ENCODE data around the gene DPF3.

DPF3 gene

DNA sequence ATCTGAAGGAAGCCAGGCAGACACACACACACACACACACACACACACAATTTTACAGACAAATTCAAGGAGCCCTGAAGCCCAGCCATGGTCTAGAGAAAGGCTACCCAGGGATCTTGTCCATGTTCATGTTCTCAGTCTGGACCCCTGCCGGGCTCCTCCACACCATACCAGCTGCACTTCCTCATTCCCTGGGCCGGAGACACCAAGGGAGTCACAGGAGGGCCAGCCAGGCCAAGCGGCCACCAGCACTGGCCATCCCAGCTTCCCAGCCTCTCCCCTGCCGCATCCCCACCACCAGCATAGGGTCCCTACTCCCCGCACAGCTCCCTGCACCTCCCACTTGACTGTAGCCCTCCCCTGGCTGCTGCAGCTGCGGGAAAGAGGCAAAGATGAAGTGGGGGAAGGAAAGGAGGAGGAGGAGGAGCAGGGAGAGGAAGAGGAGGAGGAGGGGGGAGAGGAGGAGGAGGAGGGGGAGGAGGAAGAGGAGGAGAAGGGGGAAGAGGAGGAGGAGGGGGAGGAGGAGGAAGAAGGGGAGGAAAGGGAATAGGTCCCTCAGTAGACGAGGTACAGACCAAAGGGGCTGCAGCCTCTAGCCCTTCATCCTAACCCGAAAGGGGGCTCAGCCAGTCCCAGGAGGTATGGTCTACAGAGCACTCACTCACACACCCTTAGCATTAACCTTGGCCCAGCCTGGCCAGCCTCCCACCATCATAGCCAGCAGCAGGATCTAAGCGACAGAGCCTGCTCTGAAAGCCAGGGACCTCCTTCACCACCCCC, 293.2 kb downstream of the DPF3 start:
- no peak for DNase-seq (ENCODE audit: low read depth in 2 of 2)

DNA sequence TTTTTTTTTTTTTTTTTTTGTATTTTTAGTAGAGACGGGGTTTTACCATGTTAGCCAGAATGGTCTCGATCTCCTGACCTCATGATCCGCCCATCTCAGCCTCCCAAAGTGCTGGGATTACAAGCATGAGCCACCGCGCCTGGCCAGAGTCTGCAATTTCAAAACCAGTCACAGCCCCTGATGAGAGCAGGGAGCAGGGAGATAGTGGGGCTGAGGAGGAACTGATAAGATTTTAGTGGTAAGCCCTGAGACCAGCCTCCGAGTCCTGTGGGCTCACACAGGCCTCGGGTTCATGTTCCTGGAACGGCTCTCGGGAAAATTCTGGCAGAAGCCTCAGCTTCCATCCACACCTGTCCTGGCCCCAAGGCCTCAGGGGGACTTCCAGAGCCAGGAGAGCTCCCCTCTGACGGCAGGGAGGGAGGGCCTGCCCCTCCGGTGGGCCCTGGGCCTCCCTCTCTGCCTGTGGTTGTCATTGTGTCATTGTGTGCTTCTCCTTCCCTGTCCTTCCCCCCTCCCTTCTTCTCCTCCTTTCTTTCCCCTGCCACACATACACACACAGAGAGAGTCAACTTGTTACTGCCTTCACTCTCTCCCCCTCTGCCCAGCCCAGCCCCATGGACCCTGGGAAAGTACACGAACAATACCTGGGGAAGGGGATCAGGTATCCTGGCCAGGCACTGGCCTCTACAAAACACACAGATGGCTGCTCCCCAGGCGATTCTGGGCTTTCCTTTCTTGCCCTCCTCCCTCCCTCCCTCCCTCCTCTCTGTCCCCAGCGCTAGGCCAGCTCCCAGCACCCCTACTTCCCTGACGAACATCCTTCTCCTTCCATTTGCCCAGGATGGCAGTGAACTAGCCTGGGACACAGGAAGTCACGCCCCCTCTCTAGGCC, 294.1 kb downstream of the DPF3 start:
- DNase-seq (ENCODE audit: low read depth in 2 of 2): no peak

DNA sequence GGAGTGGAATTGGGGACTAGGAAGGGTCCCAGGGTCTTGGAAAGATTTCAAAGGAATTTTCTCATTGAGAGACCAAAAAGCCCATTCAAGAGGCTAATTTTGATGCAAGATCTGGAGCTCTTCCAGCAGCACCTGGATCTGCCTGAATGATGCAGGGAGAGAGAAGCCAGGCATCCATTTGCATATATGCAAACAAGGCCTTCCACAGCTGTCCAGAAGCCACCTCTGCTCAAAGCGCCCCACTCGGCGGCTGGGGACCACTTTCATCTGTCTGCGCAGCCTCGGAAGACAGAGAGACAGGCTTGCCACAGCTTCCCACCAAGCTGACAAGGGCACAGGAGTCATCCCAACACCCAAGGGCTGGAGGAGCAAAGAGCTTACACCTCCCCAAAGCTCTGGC, 295.6 kb downstream of the DPF3 start:
- no peak for DNase-seq (ENCODE audit: low read depth in 2 of 2)

DNA sequence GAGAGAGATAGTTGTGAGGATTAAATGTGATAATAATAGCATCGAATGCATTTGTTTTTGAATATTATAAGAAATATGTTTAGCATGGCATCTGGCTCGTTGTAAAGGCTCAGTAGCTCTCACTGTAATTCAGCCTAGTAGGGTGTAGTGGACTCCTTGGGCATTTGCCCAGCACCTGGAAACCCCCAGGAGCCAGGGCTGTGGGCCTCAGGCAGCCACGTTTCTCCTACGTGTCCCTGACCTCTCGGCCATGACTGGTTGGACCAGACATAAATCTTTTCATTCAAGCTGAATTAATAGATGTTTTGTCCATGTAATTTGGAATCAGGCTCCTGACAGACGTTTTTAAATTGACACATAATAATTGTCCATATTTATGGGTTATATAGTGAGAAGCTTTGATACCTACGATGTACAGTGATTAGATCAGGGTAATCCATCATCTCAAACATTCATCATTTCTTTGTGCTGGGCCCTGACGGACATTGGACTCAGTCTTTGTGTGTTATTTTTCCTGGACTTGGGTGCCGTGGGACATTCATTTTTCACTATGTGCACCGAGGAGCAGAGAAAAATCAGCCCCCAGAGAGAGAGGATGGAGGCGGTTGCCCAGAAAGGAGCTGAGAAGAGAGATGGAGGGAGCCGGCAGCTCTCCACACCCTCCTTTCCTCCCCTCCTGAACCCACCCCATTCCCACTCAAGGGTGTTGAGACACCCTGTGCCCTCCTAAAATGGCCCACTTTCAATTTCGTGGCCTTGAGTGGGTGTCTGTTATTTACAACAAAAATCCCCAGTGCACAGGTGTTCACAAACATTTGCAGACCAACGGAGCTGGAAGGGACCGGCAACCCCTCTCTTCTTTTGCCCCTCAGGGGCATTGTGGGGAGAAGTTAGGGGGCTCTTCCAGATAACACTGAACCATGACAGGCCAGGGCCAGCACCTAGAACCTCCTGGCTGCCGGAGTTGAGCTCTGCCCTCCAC, 296.4 kb downstream of the DPF3 start:
- no peak for DNase-seq (ENCODE audit: low read depth in 2 of 2)

DNA sequence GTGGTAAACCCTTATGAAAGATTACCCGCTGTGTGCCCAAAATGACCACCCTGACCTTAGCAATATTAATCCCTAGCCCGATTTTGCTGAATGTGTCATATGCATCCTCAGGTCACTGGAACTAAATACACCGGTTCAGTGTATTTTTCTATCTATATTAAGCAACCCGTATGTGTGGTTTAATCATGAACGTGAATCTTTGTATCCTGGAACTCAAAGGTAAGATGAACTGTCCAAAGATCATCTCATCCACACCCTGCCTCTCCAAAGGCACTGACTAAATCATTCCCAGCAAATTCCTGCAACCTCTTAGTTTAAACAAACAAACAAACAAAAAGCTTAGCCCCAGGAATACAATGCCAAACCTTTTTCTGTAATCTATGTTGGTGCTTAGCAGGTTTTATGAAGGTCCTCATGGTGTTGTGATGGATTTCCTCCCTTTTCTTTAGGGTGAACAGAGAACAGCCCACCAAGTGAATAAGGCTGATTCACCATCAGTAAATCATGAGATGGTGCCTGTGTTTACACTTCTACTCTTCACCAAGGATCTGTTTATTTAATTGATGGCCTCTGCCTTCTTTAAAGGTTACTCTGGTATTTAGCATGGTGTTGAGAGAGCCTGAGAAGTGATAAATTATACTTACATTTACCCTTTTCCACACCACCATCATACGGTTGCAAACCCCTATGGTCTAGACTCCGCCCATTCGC, 298.6 kb downstream of the DPF3 start:
- no peak for DNase-seq (ENCODE audit: low read depth in 2 of 2)

DNA sequence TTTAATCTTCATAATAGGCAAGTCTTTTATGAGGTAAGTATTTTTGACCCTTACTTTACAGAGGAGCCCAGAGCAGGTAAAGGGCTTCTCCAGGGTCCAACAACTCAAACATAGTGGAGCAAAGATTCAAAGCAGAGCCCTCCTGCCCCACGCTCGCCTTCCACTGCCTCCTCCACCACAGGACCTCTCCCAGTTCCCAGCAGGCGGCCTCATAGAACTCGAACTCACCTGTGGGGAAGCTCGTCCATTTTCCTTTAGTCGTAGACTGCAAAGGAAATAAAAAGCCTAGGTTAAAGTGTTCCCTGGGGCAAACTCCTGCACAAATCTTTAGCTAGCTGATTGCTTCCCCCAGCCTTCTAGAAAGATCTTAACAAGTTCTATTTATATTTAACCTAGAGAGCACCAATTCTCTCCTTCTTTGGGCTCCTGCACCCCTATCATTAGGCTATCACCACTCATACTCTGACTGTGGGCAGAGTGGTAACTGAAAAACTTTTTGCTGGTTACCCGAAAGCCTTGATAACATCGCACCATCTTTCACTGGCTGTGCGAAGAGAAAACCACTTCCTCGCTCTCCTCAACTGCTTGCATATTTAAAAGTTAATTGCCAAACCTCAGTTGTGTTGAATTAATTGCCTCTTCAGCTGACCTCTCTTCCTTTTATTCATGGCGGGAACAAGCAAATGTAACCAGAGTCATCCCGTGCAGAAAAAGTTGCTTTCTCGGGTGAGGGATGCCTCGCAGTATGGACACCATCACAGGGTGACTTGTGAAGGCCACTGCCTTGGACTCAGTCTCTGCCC, 299.6 kb downstream of the DPF3 start:
- no peak for DNase-seq (ENCODE audit: low read depth in 2 of 2)

DNA sequence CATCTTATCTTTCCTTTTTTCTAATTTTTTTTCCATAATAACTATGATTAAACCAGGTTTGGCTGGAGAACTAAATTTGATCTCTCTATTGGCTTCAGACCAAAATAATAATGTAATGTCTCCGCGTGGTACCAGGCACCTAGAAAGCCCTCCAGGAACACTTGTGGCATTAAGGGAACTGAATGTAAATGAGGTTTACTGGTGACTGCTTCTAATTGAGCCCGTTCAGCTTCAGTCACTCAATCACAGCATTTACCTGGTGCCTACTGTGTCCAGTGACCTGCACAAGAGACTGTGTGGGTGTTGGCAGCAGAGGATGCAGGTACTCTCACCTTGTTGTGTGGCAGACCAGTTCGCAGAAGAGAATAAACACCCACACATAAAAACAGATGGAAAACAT, 302.5 kb downstream of the DPF3 start:
- no peak for DNase-seq (ENCODE audit: low read depth in 2 of 2)

DNA sequence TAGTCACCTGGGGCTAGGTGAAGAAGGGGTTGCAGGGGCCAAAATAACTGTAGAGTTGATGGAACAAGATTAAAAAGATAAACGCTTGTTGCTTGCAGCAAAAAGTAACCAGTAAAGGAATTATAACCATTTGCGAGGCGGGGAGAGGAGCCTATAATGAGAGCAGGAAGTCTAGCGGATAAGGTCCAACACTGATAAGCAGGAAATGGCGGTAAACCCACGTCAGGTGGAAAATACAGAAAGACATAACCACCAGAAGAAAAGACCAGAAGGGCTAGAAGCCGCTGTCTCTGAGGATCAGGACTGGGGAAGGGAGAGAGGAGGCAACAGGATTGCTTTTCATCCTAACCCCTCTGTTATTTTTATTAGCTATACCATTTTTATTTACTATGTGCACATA, 303.3 kb downstream of the DPF3 start:
- no peak for DNase-seq (ENCODE audit: low read depth in 2 of 2)

DNA sequence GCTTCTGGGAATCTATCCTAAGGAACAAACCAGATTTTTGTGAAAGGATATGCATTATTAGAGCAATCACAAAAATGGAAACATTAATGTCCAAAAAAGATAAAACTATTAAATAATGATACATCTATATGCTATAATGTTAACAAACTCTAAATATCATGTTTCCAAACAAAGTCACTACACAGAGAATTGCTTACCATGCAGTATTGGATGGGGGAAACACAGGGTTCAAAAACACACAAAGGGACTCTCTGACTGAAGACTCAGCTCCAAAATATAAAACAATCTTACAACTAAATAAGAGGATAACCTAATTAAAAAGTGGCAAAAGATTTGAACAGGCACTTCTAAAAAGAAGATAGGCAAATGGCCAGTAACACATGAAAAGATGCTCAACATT, 304.2 kb downstream of the DPF3 start:
- DNase-seq (ENCODE audit: low read depth in 2 of 2): no peak

DNA sequence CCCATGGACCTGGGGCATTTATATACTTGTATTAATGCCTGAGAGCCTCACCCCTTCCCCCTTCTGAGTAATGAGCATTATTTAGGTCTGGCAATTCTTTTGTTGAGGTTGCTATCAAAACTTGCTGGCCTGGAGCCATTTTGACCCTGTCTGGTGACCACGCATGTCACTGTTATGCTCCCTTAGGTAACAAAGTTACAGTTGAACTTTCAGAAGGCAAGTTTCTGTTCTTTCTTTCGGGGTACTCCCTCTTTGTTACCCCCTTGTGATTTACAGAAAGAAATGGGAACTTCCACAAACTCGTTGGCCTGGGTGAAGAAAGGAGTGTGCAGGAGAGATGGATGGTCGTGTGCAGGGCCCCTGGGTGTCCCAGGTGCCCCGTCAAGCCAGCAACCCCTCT, 305.4 kb downstream of the DPF3 start:
- DNase-seq (ENCODE audit: low read depth in 2 of 2): no peak

DNA sequence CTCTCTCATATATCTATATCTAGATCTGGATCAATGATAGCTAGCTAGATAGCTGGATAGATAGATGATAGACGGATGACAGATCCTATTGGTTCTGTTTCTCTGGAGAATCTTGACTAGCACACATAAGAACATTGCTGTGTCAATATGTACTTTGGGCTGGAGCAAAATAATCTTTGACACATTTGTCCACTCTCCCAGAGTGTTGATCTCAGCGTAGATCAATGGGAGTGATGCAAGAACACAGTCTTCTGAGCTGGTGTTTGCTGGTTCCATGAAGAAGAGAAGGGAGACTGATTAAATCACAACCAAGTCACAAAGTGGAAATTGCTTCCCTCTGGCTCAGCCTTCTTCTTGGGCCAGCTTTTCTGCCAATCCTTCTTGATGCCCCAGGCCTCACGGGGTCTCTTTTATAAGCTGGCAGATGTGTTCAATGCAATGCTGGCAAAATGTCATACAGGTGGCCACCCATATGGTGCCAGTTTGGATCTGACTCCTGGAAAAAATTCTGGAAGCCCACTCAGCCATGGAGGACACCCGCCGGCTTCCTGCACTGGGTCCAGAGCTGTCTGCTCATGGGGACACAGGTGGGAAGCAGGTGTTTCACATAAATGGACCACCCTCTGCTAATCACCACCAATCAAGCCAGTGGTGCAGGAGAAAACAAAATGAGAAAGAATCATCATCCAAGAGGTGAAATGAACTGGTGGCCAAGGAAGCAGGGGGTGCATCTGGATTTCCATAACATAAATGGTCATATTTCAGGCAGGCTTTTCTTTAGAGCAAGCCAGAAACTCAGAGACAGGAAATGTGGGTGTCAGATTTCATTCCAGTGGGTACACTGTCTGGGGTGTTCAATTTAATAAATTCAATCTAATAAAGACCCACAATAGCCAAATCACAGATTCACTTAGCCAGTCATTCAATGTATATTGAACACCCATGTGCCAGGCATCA, 310.3 kb downstream of the DPF3 start:
- DNase-seq (ENCODE audit: low read depth in 2 of 2): no peak

DNA sequence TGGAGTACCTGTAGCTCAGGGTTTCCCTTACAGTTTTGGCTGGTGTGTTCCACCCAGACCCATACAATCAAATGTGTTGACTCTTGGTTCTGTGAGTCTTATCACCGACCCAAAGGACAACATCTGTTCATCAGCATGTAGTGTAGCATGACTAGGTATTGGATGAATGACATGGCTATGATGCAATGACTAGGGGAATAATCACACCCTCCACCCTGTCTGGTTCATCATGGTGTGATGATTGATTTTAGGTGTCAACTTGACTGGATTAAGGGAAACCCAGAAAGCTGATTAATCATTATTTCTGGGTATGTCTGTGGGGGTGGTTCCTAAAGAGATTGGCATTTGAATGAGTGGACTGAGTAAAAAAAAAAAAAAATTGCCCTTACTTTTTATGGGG, 311.3 kb downstream of the DPF3 start:
- DNase-seq (ENCODE audit: low read depth in 2 of 2): no peak

DNA sequence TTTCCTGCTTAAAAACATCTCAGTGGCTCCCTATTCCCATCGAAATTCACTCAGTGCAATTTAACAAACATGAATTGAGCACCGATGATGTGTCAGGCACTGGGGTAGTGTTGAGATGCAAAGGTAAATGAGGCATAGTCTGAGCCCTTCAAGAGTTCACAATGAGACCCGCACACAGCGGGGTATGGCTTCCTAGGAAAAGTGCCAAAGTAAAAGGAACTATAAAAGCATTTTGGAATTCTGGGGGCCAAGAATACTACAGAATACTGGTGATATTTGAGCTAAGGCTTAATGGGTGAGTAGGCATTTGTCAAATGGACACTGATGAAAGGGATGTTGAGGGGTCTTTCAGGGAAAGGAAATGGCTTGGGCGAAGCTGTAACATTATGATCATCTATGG, 315.4 kb downstream of the DPF3 start:
- no peak for DNase-seq (ENCODE audit: low read depth in 2 of 2)

DNA sequence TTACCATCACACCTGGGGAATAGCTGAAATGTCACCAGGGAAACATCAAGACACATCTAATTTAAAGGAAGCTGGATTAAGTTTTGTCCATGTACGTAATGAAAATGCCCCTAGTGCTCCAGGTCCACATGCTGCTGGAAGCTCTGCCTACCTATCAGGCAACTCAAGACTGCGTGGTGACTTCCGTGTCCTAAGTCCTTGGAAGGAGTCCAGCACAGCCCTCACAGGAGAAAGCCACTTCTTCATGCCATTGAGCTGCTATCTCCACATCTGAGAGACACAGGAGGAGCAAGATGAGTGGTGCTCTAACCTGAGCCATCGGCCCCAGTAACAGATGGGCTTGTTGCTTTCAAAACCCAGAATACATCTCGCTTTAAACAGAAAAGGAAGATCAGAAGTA, 316.4 kb downstream of the DPF3 start:
- no peak for DNase-seq (ENCODE audit: low read depth in 2 of 2)

DNA sequence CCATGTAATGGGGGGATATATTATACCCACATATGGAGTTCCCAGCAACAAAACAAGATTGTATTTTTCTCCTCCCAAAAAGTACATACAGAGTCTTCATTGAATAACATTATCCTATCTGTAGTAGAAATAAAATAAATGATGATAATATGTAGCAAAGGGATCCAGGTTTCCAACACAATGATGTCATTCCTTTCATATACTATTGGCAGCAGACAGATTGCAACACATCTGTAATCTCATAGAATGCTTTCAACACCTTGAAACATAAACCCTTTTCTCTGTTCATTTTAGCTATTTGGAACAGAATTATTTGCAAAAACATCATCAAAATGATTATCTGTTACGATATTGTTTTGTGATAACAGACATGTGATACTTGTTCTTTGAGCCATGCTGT, 317.6 kb downstream of the DPF3 start:
- no peak for DNase-seq (ENCODE audit: low read depth in 2 of 2)

DNA sequence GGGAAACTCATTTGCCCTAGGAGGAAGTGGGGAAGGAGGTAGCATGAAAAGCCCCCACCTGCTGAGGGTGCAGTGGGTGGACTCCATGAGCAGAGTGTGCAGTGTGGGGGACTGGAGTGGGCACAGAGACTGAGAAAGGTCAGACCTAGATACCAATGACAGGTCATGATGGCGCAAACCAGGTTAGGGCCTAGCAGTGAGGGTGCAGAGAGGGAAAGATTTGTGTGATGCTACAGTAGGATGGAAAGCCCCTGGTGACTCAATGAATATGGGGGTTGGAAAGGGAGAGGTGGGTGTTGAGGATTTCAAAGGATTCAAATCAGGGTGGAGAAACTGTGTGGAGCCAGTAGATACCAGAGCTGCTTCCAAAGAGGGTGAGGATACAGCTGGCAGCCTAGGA, 319.2 kb downstream of the DPF3 start:
- DNase-seq (ENCODE audit: low read depth in 2 of 2): no peak

DNA sequence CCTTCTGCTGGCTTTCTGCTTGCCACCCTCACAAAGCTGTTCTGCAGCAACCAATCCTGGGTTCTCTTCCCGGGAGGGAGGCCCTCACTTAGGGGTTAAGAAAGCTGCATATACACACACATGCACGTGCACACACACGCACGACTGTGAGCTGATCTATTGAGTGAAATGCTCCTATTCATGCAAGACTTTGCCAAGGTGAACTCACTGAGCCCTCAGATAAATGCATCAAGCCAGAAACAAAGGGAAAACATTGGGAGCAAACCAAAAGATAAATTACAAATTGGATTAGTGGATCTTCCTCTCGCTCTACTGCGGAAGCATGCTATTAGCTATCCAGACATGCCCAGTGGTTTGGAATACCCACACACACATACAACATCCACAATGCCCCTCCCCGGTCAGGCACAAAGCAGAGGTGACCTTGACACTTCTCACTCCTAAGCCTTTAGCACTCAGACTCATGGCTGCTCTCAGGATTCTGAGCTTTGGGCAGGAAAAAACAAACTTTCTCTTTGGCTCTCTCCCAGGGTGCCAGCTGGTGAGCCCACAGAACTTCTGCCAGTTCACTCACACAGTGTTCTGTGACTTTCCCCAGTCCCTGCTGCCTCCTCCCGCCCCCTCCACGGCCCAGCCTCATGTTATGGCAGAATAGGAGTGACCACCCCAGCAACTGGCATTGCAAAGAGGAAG, 320.0 kb downstream of the DPF3 start:
- DNase-seq (ENCODE audit: low read depth in 2 of 2): no peak

Measured in stimulated activated CD4-positive, alpha-beta T cell treated with anti-CD3 and anti-CD28 coated beads, Interleukin-1b, Interleukin-23, amount 100 ng/mL, for 4 hours (primary cell).